Bladder microvascular endothelial cell (primary cell): Measurements from ENCODE around the gene EZH1. TPM values are rescaled to one million over a fixed set of nuclear protein-coding genes. Genes with fewer than 3 reads are reported as not detected.

Experiments used
- total RNA-seq: library from RNA; depleted of rRNA; stranded (reverse); fragments of >200 nt; gene quantifications from 2 replicates; pipeline ENCODE4 v1.2.3, GENCODE V29; 2014

Gene EZH1
- 9.6 and 18.8 TPM in 2 replicates for total RNA-seq

DNA sequence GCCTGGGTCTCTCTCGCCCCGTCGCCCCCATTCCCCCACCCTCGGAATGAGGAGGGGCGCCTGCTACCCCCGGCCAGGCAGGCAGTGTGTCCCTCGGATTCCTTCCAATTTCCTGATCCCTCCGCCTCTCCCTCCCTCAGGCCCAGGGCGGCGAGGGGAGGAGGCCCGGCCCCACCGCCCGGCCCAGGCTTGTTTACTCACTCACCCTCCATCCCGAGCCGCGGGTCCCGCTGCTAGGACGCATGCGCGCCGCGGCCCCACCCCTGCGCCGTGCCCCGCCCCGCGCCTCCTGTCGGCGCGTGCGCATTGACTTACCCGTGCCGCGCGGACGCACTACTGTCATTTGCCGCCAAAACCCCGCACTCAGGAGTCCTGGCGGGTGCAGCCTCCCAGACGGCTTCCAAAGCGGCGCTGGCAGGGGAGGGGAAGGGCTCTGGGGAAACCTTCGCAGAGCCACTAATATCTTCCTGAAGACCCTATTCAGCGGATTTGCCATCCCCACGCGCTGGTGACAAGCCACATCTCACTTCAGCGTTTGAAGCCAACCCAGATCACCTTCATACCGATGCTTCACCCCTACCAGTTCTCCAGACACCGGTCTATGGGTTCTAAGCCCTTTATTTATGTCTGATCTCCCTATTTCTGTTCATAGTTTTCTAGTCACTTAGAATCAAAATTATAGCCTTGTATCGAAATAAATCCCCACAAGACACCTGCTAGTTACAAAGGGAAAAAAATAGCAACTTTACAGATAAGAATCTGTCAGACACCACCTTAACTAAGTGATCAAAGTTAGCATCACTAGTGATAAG lies at the start of gene EZH1:
EZH1 (minus strand) TSS at position 235 of the 812 bp plus-strand sequence. CDS start 16,099 bp downstream, outside the sequence.

DNA sequence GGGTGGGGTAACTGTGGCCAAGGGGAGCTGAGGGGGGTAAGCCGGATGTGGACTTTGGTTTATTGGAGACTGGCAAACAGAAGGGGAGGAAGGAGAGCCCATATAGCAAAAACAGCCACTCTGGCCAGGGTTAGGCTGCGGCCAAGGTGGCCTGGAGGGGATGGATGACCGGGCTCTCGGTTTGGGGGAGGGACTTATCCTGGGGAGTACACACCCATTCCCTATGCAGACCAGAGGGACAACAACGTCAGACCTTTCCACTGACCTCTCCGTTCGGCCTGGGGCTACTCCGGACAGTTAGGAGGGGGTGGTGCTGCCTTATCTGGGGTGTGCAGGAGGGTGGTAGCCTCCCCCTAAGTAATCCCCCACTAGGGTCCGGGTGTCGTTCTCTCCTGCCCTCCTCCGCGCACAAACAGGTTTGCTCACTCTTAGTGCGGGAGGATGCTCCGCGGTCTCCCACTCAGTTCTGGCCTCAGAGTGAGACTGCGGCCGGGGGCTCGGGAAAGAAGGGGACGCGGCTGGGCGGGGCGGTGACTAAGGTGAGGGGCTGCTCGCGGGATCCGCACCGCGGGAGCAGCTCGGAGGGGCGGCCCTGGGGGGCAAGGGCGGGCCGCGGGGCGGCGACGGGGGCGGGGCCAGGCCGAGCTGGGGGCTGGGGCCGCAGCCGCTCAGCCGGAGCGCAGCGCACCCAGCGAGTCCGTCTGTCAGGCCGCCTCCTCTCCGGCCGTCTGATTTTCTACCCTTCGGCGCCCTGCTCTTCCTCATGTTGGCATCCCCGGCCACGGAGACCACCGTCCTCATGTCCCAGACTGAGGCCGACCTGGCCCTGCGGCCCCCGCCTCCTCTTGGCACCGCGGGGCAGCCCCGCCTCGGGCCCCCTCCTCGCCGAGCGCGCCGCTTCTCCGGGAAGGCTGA lies 35.4 kb upstream of the EZH1 start, which contains the start of gene WNK4:
WNK4 (plus strand) TSS at position 675 of the 915 bp plus-strand sequence; CDS start at position 764, 89 bp downstream.

DNA sequence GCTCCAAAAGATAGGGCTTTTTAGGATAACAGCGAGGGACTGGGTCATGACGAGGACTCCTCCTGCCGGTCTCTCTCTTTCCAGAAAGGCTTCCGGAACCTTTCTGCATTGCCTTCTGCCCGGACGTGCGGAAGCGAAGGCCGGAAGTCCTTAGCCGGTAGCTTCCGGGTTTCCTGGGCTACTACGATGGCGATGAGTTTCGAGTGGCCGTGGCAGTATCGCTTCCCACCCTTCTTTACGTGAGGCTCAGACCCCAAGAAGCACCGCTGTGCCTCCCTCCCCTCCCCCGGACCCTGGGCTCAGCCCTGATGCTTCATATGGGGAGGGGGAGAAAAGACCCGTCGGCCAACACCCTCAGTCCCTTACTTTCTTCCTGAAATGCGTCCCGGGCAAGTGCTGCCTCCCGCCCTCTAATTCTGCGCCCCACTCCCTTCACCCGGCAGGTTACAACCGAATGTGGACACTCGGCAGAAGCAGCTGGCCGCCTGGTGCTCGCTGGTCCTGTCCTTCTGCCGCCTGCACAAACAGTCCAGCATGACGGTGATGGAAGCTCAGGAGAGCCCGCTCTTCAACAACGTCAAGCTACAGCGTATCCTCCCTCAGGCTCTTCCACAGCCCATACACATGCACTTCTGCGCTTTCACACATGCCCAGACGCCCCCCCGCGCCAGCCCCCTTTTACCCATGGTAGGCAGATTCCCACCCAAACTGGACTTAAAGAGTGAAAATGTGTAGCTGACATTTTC lies 28.6 kb upstream of the EZH1 start, which contains the start of gene VPS25:
VPS25 (plus strand) TSS at position 160 of the 746 bp plus-strand sequence; CDS start at position 187, 27 bp downstream.

DNA sequence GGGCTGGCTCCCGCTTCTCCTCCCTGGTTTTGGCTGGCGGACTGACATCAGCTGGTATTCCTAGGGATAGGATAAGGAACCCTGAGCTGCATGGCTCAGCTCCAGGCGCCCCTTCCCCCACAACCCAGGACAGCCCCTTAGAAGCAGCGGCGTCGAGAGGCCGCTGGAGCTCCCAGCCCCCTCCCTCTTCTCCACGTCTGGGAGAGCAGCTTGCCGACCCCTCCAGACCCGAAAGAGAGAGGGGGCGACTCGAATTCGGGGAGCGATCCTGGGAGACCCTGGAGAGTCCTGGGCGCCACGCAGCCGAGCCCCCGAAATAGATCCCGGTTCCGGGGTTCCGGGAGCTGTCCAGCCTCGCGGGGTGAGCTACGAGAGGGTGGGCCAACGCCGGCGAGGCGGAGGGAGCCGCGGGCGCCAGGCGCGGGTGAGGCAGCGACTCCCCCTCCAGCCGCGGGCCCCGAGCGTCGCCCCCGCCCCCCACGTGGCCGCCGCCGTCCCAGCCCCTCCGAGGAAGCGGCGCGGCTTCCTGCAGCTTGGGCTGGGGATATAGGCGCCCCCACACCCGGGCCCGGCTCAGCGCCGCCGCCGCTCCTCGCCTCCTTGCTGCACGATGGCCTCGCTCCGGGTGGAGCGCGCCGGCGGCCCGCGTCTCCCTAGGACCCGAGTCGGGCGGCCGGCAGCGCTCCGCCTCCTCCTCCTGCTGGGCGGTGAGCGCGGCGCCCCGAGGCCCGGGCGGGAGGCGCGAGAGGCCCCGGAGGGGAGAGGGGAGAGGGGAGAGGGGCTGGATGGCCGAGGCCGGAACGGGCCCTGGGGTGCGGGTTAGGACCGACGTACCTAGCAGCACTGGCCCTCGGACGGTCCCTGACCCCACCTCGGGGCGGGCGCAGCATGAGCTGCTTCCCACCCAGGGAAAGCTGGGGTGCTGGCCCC lies 16.1 kb upstream of the EZH1 start, which contains the start of gene RAMP2:
RAMP2 (plus strand) TSS at position 576 of the 930 bp plus-strand sequence; CDS start at position 611, 35 bp downstream.

DNA sequence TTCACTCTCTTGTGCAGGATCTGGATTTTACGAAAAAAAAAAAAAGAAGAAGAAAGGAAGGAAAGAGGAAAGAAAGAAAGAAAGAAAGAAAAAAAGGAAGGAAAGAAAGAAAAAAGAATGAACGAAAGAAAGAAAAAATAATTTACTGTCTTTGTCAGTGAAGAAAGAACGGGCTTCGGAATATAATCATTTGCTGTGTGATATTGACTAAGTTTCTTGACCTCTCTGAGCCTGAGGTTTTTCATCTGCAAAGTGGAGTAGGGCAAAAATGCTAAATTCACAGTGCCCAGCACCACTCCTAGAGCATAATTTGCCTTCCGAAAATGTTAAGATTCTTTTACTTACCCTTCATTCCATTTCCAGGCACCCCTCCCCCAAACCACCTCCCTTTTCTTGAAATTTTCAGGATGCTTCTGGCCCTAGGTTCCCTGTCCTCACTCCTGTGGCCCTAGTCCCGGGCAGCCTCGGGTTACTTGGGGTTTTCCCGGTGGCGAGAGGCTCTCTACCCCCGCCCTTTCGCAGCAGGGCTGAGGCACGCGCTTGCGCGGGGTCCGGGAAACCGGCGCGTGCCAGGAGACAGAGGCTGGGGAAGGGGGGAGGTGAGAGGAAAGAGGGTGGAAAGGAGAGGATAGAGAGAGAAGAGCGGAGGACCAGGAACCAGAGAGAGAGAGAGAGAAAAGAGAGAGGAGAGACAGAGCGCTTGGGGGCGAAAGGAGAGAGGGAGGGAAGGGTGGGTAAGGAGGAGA lies 62.7 kb downstream of the EZH1 start, which contains the start of gene CNTNAP1:
CNTNAP1 (plus strand) TSS at position 556 of the 746 bp plus-strand sequence. CDS start 299 bp downstream, outside the sequence.

DNA sequence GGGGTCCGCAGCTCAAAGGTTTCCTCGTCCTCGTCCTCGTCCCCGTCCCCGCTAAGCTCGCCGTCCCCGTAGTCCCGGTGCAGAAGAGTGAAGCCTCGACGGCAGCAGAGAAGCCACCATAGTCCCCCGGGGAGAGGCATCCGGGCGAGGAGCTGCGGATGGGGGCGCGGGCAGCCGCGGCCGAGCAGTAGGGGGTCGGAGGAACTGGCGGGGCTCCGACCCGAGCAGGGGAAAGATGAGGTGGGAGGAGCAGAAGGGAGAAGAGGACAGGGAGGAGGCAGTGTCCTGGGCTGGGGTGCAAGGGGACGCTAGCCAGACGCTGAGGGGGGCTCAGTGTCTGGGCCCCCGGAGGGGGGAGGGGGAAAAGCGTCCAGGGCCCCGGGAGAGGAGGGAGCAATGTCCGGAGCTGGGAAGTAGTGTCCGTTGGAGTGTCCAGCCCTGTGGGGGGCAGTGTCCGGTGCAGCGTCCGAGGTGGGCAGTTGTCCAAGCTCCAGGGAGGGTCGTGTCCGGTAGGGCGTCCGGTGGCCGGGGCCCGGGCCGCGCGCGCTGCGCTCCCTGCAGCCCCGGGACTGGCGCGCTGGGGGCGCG lies 68.3 kb downstream of the EZH1 start, which contains the start of gene PLEKHH3:
PLEKHH3 (minus strand) TSS at position 571 of the 588 bp plus-strand sequence; CDS start at position 140, 431 bp downstream.

DNA sequence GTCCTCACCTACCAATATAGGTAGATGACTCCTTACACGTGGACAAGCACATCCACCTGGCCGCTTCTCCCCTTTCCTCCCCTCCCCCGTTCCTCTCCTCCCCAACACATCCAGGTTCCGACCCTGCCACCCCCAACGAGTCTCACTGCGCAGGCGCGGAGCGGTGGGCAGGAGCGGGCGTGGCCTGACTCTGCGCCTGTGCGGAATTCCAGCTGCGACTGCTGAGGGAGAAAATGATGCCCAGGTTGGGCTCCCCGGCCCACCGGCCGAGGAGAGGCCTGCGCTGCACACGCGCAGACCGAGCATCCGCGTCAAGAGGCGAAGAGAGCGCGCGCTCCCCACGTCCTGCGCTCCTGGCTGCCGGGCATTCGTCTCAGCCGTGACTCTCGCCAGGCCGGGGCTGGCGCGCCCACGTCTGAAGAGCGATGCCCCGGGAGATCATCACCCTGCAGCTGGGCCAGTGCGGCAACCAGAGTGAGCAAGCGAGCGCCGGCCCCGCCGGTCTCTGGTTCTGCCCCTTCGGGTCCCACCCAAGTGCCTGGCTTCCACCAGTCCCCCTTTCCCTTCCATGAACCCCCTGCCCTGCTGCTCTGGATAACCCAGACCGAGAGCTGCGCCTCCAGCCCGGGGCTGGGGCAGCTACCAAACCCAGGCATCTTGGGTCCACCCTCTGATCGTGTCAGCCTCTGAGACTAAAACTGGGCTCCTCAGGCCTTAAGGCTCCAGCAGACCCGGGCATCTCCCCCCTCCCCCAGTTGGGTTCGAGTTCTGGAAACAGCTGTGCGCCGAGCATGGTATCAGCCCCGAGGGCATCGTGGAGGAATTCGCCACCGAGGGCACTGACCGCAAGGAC lies 85.5 kb downstream of the EZH1 start, which contains the start of gene TUBG2:
TUBG2 (plus strand) TSS at position 206 of the 853 bp plus-strand sequence; CDS start at position 426, 220 bp downstream.

Other genes starting within 250 kb of the EZH1 start
- 21.4 and 26.7 TPM in 2 replicates for gene NAGLU, start 208.8 kb downstream of the EZH1 start, total RNA-seq
- 0.49 and 1.1 TPM in 2 replicates for gene HSD17B1, start 192.1 kb downstream of the EZH1 start, total RNA-seq
- gene COASY, start 182.9 kb downstream of the EZH1 start, total RNA-seq = 13.1 and 23.2 TPM in 2 replicates
- gene MLX, start 177.9 kb downstream of the EZH1 start, total RNA-seq = 27.0 and 33.6 TPM in 2 replicates
- gene PSMC3IP, start 167.3 kb downstream of the EZH1 start, total RNA-seq = 3.6 and 5.6 TPM in 2 replicates
- gene RETREG3, start 135.7 kb downstream of the EZH1 start, total RNA-seq = 40.3 and 50.0 TPM in 2 replicates
- gene TUBG1, start 135.4 kb downstream of the EZH1 start, total RNA-seq = 18.9 and 62.2 TPM in 2 replicates
- 1.9 and 7.4 TPM in 2 replicates for gene TUBG2, start 85.8 kb downstream of the EZH1 start, total RNA-seq
- gene PLEKHH3, start 68.0 kb downstream of the EZH1 start, total RNA-seq = 5.8 and 10.2 TPM in 2 replicates
- 2.1 and 2.2 TPM in 2 replicates for gene CCR10, start 63.2 kb downstream of the EZH1 start, total RNA-seq
- gene CNTNAP1, start 62.5 kb downstream of the EZH1 start, total RNA-seq = 16.7 and 53.1 TPM in 2 replicates
- 4.4 and 30.8 TPM in 2 replicates for gene RAMP2, start 16.2 kb upstream of the EZH1 start, total RNA-seq
- 35.5 and 41.0 TPM in 2 replicates for gene VPS25, start 28.4 kb upstream of the EZH1 start, total RNA-seq
- gene WNK4, start 35.6 kb upstream of the EZH1 start, total RNA-seq = 1.3 and 13.0 TPM in 2 replicates
- gene COA3, start 53.7 kb upstream of the EZH1 start, total RNA-seq = 55.1 and 59.4 TPM in 2 replicates
- gene CNTD1, start 53.8 kb upstream of the EZH1 start, total RNA-seq = not detected in 2 replicates
- 116 and 169 TPM in 2 replicates for gene BECN1, start 79.2 kb upstream of the EZH1 start, total RNA-seq
- gene PSME3, start 88.4 kb upstream of the EZH1 start, total RNA-seq = 55.7 and 87.4 TPM in 2 replicates
- gene AOC2, start 99.5 kb upstream of the EZH1 start, total RNA-seq = 0.49 and 0.69 TPM in 2 replicates
- gene AOC3, start 106.2 kb upstream of the EZH1 start, total RNA-seq = 0.31 and 0.32 TPM in 2 replicates
- not detected in 2 replicates for gene G6PC1, start 155.8 kb upstream of the EZH1 start, total RNA-seq
- 14.4 and 18.0 TPM in 2 replicates for gene AARSD1, start 219.4 kb upstream of the EZH1 start, total RNA-seq
- gene PTGES3L, start 235.0 kb upstream of the EZH1 start, total RNA-seq = 0.06 and 0.16 TPM in 2 replicates
- 7.3 and 13.3 TPM in 2 replicates for gene RUNDC1, start 235.5 kb upstream of the EZH1 start, total RNA-seq